ENCODE results near the gene HEBP1.
A peak's percentile ranks its signal among the peaks of the same experiment; 100 is the strongest.

Gene HEBP1

DNA sequence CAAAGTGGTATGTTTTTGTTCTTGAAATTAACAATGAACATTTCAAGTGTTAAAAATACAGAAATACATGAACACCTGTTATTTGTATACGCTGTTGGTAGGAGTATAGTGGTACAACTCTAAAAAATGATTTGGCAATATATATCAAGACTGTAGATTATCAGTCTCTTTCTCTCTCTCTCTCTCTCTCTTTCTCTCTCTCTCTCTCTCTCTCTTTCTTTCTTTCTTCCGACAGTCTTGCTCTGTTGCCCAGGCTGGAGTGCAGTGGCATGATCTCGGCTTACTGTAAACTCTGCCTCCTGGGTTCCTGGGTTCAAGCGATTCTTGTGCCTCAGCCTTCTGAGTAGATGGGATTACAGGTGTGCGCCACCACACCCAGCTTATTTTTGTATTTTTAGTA is 12.6 kb downstream of the HEBP1 start:
- DNase-seq = no peak

- DNase-seq = no peak
Observed at GRCh38 chr12:12986775-12987331, 13.2 kb downstream of the HEBP1 start.

DNA sequence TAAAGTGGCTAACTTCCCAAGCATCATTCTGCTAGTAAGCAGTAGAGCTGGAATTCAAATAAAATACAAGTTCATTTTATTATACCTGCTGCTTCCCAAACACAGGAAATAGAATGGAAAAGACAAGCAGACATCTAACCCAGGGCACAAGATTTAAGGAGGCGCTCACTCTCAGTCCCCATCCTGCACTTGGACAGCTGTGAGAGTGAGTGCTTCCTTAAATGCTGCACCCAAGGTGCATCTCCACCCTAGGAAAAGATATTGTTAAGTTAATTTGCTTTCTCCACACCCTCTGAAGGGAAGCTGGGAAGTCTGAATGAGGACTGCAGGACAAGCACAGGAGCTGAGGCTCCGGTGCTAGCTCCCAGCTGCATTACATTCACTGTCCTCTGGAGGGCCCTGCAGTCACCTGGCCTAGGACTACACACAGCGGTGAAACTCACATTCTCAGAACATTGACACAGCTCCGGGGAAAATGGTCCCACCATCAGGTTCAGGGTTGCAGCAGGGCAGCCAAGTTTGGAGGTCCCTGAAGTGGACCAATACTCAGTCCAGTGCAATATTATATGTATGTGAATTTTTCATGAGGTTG is 14.2 kb downstream of the HEBP1 start:
- DNase-seq = peak in 1 of 2 experiments; percentile 39

DNA sequence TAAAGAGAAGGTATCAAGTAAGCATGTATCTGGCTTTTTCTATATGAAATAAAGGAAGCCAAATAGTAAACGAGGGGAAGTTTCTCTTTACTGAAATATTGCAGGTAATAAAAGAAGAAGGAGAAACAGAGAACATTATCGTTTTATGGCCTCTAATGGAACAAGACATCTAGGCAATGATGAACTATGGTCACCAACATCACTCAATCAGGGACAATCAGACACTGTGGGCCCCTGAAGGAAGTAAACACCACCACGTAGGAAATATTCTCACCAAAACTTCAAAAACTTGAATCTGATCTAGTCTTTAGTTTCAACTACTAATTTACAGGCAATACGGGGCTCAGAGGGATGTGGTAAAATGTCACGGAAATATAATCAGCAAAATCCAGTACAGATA is 15.9 kb downstream of the HEBP1 start:
- DNase-seq = no peak

- peak in 1 of 2 experiments; percentile 70 for DNase-seq
Observed at GRCh38 chr12:12983420-12984035, 16.5 kb downstream of the HEBP1 start.

GRCh38 chr12:12982331-12982730 is 17.7 kb downstream of the HEBP1 start:
- no peak for DNase-seq

- peak in 1 of 2 experiments; percentile 23 for DNase-seq
Observed at GRCh38 chr12:12979731-12980259, 20.3 kb downstream of the HEBP1 start.

- no peak for DNase-seq
Observed at GRCh38 chr12:12979126-12979525, 20.9 kb downstream of the HEBP1 start.

DNA sequence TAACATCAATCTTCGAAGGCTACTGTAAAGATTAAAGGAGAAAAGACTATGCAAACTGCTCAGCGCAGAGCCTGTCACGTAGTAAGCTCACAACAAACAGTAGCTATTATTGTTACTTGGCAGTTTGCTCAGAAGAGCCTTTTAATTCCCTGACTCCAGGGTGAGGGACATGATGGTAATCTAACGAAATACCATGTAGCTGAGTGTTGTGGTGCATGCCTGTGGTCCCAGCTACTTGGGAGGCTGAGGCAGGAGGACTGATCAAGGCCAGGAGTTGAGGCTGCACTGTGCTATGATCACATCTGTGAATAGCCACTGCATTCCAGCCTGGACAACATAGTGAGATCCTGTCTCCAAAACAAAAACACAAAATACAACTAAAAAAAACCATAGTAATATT is 22.8 kb downstream of the HEBP1 start:
- DNase-seq = no peak

GRCh38 chr12:12976366-12976765 is 23.7 kb downstream of the HEBP1 start:
- DNase-seq = peak in 1 of 2 experiments; percentile 23

DNA sequence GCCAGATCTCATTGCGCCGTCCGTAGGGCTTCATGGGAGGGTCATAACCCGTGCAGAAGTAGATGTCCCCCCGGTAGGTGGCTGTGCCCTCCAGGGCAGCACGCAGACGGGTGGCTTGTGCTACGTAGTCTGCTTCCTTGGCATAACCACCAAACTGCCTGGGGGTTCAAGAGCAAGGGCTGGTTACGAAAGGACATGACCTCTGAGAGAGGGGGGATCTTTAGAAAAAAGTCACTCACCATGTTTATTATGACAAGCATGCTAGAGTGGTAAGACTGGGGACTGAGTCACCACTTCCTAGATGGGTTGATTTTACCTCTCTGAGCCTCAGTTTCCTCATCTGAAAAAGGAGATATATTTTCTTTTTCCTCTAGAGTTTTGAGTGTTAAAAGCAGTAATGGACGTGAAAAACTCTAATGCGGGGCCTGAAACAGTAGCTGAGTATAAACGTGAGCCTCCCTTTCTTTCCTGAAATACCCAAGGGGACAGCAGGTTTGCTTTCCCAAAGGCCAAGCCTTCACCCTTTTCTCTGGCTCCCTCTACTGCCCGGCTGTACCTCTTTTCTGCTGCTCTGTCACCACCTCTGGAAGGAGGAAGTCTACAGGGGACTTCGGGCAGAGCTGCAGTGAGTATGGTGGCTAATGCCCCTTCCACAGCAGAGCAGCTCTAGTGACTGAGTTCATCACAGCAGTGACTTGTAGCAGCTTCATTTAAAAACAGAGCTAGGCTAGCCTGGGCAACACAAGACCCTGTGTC is 24.6 kb downstream of the HEBP1 start:
- peak in 1 of 2 experiments; percentile 44 for DNase-seq

GRCh38 chr12:12974211-12974610 is 25.9 kb downstream of the HEBP1 start:
- no peak for DNase-seq

DNA sequence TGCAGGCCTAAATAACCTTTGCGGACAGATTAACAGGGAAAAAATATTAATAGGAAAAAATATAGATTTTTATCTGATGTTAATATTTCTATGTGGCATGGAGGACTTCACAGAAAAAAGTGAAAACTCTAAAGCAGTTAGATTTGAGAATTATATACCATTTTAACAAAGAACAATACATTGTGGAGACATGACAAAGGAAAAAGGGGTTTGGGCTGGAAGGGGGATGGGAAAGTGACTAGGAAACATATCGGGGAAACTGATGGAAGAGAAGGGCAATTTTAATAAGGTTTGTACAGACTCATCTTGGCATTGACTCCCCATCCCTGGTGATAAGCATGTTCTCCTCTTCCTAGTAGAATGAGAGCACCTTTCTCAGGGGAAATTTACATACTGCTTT is 27.0 kb downstream of the HEBP1 start:
- no peak for DNase-seq

- no peak for DNase-seq
Observed at GRCh38 chr12:12965836-12966235, 34.2 kb downstream of the HEBP1 start.

DNA sequence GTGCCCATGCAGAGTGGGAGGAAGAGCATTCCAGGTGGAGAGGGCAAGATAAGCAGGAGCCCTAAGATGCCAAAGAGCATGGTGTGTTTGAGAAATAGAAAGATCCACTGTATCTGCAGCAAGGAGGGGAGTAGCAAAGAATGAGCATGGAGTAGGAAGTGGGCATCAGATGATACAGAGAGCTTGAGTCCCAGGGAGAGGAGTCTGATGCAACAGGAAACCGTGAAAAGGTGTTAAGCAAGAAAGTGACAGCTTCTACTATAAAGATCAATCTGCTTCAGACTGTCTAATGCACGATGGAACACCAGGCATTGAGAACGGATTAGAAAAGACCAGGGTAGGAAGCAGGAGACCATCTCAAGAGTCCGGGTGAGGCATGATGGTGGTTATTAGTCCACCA is 35.8 kb downstream of the HEBP1 start:
- DNase-seq = no peak

DNA sequence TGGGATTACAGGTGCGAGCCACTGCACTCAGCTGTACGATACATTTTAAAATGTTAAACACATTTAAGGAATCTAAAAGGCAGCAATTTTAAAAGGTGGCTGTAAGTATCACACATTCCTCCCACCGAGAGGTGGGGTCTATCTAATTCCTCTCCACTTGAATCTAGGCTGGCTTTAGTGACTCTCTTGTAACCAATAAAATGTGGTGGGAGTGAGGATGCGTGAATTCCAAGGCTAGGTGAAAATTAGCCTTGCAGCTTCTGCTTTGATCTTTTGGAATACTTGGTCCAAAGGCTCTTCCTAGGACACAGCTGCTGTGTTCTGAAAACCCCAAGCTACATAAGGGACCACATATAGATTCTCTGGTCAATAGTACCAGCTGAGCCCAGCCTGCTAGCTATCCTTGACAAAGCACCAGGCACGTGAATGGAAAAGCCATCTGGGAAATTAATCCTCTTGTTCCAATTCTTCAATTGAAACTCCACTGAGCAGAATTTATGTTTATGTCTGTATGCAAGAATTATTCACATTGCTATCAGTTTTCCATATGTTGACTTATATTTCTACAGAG is 39.3 kb downstream of the HEBP1 start:
- no peak for DNase-seq

- no peak for DNase-seq
Observed at GRCh38 chr12:12958886-12959285, 41.2 kb downstream of the HEBP1 start.

DNA sequence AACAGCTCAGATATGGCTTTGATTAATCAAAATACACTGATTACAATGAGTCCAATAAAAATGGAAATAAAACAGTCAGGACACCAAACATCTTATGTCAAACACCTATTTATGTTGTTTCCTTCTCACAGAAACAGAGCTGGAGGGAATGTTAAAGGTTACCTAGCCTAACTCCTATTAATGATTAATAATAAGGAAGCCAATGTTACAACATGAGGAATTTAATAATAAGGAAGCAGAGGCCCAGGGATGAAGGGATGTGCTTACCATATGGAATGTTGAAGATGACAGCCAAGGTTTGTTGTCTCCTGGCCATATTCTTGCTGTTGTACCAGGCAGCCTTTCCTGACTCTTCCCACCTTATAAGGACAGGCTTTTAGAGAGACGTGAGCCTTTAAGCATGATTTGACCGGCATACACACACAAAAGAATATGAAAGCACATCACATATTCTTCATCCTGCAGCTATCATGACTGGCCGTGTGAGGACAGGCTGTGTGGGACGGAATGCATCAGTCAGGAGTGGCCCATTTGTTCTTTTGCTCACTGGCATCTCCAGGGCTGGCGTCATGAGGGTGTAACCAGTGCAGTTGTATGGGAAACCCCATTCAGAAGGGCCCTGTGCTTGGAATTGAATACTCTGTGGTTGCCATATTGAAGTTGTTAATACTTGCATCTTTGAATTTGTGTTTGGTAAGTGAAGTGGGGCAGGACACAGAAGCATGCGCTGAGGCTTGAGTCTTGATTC is 45.0 kb downstream of the HEBP1 start:
- DNase-seq = no peak

- DNase-seq = no peak
Observed at GRCh38 chr12:12954356-12954755, 45.7 kb downstream of the HEBP1 start.

GRCh38 chr12:12952036-12952435 is 48.0 kb downstream of the HEBP1 start, which contains the start of gene GPRC5D:
Gene GPRC5D, minus strand, starts transcription at chr12:12952170. Its CDS starts 1,786 bp downstream, at chr12:12950384.
- no peak for DNase-seq

DNA sequence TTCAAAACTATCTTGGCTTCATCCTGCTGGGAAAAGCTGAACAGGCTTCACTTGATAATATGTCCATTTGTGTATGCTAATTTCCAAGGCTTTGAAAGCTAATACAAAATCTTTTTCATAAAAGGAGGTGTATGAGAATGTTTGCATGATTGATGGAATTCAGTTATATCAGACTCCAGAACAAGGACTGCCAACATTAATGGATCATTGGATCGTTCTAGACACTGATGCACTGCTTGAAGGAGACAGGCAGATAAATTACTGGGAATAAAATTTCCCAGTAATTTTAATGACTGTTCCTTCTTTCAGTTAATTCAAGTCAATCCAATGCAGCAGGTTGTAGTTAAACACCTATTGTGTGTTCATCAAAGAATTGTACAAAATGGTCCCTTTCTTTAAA is 48.6 kb downstream of the HEBP1 start:
- DNase-seq = no peak

- DNase-seq = no peak
Observed at GRCh38 chr12:12947902-12948301, 52.2 kb downstream of the HEBP1 start.
